HG03025 (cell line): ENCODE data around the gene BAHD1.

Experiments used
- ATAC-seq: cut with Tn5 transposase; IDR thresholded peaks from one replicate; pipeline ENCODE4 v1.9.1; 2021; ENCODE audit warnings: mild to moderate bottlenecking, moderate library complexity; ENCODE audit not compliant: unreplicated experiment, low FRiP score

The BAHD1 gene

DNA sequence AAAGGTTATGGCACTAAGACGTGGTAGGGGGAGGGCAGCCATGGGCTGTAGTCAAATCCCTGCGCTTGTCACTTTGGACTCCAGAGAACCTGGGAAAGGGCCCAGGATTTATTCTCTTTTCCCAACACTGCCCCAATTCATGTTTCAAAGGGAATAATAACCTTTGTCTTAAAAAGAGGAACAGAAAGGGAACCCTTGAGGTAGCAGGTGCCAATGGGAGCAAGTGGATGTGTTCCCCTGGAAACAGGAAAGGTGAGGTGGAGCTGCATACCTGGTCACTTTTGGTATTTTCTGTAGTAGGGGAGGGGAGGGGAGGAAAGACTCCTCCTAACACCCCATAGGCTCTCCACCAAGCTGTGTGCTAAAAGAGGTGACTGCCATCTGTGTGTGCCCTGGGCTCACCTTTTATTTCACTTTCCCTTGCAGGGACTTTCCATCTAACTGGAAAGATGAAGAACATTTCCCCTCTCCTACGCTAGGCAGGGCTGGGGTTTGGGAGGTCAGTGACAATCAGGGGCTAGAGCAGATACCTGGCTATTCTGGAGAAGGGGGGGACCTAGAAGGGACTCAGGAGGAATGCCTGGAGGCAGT lies 23.9 kb downstream of the BAHD1 start:
- no peak for ATAC-seq

DNA sequence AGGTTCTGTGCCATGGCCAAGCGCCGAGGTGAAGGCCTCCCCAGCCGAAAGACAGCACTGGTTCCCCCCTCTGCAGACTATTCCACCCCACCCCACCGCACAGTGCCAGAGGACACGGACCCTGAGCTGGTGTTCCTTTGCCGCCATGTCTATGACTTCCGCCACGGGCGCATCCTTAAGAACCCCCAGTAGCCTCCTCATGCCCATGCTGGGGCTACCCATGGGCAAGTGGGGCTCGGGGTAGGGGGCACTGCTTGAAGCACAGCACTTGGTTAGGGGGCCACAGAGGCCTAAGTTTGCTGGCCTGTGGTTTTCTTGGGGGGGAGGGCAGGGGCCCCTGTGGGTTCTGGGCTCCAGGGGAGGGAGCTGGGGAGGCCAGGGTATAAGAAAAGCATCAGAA lies 25.2 kb downstream of the BAHD1 start:
- no peak for ATAC-seq

DNA sequence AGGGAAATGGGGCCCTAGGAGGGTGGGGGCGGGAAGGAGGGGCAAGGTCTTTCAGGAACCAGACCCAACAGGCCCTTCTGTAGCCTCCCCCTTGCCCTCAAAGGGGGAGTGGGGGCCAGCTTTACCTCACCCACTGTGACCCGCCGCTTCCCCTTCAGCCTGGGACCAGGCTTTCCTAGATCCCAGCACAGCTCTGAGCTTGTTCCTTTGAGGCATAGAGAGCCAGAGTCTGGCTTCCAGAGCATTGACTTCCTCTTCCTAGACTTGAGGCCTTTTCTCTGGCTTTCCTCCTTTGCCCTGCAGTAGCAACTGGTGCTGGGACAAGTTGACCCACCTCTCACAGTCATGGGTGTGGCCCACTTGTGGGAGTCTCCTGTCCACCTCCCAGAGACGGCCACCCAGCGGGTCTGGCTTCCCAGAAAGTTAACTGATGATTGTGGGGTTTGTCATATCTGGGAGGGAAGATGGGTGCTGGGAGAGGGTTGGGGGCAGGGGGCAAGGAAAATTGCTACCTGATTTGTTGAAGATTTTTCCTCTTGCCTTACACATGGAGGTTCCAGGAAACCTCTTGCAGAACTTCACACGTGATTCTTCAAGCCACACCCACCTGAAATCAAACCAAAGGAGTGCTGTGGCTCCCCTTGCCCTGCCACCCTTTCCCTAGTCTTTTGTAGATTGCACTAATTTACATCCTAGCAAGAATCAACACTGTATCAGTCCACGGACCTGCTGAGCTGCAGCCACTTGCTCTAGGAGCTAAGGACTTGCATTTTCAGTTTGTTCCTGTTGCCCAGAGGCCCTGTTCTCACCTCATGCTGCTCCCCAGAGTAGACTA lies 25.9 kb downstream of the BAHD1 start:
- ATAC-seq: no peak

DNA sequence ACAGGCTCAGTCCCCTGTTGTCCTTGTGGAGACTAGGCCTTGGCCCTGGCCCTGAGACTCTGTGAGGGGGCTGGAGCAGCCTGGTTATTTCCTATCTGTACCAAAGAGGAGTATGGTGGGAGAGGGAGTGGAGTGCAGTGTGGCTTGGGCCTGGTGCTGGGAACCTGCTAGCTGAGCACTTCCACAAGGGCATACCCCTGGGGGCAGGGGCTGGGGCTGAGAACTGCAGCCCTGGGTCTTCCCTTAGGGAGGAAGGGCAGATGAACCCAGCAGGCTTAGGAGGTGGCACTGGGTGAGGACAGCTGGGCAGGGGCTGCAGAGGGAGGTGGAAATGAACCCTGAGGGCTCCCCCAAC lies 26.5 kb downstream of the BAHD1 start:
- ATAC-seq: no peak

DNA sequence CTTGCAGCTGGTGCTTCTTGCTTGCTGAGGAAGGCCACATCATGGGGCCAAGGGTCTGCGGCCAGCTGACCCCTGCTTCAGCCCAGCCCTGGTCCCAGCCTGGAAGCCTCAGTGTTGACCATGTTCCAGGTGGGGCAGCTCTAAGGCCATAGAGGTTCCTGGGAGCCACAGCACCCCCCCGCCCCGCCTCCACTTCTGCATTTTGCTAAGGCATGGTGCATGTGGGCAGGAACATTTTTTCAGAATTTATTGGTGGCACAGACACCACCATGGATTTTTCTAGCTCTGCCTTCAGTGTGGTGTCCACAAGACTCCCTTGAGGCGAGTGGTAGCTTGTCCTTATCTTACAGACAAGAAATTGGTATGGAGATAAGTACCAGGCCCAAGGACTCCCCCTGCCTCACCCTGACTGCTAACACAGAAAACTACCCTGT lies 28.2 kb downstream of the BAHD1 start:
- no peak for ATAC-seq

DNA sequence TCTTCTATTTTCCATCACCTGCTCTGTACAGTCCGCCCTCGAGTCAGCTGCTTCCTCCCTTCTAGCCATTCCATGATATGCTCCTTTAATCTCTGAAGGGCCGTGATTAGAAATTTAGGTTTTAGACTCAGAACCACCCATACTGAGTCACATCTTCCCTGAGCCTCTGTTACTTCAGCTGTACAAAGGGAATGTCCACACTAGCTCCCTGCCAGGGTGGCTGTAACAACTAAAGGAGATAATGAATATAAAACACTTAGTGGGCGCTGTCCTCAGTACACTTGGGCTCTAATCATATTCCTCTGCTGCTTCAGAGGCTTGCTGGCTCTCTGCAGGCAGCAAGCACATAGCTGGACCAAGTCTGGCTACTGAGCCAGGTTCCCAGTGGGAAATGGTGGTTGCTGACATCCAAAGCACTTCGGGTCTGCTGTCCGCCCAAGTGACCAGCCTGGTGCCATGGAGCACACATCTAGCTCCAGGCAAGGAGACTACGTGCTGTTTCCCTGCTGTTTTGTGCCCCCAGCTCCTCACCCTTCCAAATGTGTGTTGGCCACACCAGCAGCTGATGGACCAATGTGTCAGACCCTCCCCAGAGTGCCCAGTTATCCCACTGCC lies 29.1 kb downstream of the BAHD1 start:
- no peak for ATAC-seq

DNA sequence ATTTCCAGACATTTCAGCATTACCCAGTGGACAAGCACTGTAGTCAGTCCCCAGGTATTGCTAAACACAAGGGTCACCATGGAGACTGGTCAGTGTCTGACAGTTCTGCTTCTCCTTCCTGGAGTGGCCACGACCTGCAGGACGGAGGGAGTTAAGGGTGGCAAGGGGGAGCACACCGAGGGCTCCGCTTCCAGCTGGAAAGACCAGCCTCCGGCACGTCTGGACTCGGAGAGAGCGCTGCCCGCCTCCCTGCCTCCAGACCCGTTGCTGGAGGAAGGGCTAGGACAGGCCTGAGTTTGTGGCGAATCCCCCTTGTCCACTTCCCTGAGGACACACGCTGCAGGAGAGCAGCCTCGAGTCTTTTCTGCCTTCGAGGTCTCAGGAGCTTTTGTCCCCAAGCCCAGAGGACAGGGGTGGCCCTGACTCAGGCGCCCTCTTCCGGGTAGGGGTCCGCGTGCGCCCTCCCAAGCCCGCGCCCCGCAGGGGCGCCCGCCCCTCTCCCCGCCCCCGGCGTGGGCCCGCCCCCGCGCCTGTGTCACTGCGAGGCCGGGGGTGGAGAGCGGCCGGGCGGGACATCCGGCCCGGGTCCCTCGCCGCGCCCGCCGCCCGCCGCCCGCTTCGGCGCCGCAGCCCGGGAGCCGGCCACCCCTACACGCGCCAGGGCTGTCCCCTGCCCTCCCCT lies 29.8 kb downstream of the BAHD1 start, which contains the start of gene CHST14:
TSS of gene CHST14 (plus strand) at position 562 of the 682 bp plus-strand sequence. CDS start 230 bp downstream, outside the sequence.
- no peak for ATAC-seq

DNA sequence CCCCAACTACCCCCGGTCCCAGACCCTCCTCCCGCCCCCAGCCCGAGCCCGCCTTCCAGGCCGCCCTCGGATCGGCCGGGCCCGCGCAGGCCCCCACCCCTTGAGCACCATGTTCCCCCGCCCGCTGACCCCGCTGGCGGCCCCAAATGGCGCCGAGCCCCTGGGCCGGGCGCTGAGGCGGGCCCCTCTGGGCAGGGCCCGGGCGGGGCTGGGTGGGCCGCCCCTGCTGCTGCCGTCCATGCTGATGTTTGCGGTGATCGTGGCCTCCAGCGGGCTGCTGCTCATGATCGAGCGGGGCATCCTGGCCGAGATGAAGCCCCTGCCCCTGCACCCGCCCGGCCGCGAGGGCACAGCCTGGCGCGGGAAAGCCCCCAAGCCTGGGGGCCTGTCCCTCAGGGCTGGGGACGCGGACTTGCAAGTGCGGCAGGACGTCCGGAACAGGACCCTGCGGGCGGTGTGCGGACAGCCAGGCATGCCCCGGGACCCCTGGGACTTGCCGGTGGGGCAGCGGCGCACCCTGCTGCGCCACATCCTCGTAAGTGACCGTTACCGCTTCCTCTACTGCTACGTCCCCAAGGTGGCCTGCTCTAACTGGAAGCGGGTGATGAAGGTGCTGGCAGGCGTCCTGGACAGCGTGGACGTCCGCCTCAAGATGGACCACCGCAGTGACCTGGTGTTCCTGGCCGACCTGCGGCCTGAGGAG lies 30.5 kb downstream of the BAHD1 start:
- no peak for ATAC-seq

DNA sequence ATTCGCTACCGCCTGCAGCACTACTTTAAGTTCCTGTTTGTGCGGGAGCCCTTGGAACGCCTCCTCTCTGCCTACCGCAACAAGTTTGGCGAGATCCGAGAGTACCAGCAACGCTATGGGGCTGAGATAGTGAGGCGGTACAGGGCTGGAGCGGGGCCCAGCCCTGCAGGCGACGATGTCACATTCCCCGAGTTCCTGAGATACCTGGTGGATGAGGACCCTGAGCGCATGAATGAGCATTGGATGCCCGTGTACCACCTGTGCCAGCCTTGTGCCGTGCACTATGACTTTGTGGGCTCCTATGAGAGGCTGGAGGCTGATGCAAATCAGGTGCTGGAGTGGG lies 31.0 kb downstream of the BAHD1 start:
- ATAC-seq: no peak

DNA sequence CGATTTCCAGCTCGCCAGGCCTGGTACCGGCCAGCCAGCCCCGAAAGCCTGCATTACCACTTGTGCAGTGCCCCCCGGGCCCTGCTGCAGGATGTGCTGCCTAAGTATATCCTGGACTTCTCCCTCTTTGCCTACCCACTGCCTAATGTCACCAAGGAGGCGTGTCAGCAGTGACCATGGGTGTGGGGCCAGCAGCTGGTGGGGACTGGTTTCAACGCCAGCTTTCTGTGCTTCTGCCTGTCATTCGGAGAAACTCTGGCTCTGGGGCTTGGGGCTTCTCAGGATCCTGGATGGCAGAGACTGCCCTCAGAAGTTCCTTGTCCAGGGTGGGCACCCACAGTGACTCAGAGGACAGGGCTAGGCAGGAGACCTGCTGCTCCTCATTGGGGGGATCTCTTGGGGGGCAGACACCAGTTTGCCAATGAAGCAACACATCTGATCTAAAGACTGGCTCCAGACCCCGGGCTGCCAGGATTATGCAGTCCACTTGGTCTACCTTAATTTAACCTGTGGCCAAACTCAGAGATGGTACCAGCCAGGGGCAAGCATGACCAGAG lies 31.5 kb downstream of the BAHD1 start:
- no peak for ATAC-seq

DNA sequence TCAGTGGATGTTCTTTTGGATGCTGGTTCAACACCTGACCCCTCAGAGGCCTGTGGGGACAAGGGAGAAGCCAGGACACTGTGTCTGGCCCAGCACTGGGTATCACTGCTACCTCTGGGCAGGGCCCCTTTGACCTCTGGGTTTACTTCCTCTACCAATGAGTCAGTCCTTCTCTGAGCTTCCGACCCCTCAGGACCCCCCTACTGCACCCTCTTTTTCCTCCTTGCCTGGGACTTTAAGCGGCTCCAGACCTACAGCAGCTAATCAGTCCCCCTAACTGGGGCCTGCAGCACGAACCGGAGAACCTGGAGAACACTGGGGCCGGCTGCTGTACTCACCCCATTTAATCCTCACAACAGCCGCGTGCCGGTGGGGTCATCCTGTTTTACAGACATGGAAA lies 33.8 kb downstream of the BAHD1 start:
- ATAC-seq: no peak

DNA sequence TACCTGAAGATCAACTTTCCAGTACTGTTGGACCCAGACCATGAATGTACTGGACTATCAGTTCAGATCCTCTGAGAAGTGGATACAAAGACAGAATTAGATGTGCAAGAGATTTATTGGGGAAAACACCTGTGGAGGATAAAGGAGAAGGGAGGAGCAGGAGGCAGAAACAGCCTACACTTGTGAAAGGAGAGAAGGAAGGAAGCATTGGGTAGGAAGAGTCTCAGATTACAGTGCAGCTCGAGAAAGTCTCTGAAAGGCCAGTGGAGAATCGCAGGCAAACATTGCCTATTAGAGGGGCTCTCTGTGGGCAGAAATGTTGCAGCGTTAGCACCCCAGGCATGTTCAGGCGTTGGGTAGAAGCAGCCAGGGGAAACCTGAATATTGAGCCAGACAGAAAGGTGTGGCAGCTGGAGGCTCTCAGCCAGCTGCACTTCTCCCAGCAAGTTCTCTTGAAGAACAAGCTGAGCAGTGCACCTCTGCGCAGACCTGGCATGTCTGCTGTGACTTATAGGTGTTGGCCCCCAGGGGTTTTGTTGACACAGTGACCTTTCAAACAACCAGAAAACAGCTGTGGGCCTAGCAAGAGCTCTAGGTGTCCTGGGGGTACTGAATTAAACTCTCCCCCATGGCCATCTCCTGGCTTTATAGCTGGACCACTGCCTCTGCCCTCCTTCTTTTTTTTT lies 37.0 kb downstream of the BAHD1 start:
- no peak for ATAC-seq

DNA sequence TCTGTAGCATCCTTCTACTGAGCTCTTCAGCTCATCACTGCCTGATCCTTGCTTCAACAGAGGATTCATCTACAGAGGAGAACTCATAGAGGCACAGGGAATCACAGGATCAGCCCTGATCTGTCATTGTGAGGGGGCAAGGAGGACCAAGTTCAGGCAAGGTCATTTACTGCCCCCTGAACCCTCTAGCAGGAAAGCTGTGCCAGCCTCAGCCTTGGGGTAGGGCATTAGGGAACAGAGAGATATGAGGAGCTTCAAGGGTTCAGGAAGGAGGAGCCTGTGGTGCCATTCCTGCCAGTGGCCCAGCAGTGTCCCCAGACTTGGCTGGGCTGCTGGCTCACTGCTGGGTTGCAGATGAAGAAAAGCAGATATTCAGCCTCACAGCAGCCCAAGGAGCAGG lies 38.3 kb downstream of the BAHD1 start:
- ATAC-seq: no peak

DNA sequence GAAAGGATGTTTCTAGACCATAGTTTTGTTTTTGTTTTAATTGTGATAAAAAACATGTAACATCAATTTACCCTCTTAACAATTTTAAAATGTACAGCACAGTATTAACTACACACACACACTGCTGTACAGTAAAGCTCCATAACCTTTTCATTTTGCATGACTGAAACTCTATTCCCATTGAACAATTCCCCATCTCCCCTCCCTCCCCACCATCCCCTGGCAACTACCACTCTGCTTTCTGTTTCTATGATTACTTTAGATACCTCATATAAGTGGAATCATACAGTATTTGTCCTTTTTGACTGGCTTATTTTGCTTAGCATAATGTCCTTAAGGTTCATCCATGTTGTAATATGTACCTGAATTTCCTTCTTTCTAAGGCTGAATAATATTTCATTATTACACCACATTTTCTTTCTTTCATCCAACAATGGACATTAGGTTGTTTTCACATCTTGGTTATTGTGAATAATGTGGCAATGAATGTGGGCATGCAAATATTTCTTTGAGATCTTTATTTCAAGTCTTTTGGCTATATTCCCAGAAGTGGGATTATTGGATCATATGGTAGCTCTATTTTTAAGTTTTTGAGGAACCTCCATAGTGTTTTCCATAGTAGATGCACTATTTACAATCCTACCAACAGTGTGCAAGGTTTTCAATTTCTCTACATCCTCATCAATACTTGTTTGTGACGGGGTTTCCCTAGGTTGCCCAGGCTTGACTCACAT lies 40.8 kb downstream of the BAHD1 start:
- no peak for ATAC-seq

DNA sequence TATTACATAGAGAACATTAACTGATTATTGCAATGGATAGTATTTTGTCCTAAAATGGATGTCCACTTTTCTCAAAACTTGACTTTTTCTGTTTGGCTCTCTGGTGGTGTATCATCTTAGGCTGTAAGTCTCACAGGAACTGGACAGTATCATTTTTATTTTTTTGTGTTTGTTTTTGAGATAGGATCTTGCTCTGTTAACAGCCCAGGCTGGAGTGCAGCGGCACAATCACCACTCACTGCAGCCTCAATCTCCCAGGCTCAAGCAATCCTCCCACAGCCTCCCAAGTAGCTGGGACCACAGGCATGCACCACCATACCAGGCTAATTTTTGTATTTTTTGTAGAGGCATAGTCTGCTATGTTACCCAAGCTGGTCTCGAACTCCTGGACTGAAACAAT lies 43.2 kb downstream of the BAHD1 start:
- ATAC-seq: no peak

DNA sequence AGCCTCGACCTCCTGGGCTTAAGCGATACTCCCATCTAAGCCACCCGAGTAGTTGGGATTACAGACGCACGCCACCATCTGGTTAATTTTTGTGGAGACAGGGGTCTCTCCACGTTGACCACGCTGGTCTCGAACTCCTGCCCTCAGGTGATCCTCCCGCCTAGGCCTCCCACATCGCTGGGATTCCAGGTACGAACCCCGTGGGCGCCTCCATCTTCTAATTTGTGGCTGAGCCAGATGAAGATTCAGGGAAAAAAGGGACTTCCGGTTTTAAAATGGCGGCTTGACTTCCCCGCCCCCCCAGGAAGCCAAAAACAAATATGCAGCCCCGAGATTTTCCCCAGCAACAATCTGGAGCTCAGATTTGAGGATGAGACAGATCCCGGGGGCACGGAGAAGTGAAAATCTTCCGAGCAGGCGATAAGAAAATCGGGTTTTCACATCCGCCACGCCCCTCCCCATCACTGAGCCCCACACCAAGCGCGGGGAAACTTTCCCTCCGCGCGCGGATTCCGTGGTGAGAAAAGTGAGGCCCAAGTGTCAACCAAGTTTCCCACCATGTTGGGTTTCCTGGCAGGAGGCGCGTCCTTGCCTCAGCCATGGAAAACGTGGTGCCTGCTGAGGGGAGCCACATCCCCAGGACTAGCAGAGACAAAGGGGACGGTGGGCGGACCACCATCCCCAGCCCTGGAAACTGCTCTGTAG lies 45.5 kb downstream of the BAHD1 start:
- no peak for ATAC-seq

DNA sequence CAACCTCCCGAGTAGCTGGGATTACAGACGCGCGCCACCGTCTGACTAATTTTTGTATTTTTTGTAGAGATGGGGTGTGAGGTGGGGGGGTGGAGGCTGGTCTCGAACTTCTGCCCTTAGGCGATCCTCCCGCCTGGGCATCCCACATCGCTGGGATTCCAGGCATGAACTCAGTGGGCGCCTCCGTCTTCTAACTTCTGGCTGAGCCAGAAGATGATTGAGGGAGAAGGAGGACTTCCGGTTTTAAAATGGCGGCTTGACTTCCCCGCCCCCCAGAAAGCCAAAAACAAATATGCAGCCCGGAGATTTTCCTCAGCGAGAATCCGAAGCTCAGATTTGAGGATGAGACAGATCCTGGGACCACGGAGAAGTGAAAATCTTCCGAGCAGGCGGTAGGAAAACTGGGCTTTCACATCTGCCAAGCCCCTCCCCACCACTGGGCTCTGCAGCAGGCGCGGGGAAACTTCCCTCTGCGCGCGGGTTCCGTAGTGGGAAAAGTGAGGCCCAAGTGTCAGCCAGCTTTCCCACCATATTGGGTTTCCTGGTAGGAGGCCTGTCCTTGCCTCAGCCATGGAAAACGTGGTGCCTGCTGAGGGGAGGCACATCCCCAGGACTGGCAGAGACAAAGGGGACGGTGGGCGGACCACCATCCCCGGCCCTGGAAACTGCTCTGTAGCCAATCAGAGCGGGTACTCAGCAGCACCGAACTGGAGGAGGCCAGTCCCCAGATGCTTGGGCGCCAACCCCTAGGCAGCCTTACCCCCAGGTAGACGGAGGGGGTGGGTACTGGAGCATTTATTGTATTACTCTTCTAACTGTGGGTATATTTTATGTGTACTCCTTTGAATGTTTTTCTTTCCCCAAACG lies 47.3 kb downstream of the BAHD1 start:
- no peak for ATAC-seq
